RPMI7951 (cell line): ENCODE measurements around the gene GRID2. TPM values are rescaled to one million over a fixed set of nuclear protein-coding genes. Genes with fewer than 3 reads are reported as not detected.

Source experiments
- DNase-seq: peaks from one replicate; pipeline ENCODE4 v3.0.0-alpha.2; 2012; ENCODE audit warnings: low read depth
- total RNA-seq: library from RNA; depleted of rRNA; stranded (reverse); fragments of >200 nt; shearing (Covaris generic); gene quantifications from 2 replicates; pipeline ENCODE4 v1.2.3, GENCODE V29; 2014

Gene GRID2
- total RNA-seq, 1 experiment from 2014 or later = 0.12 TPM

GRCh38 chr4:93501946-93502345, 1198.2 kb downstream of the GRID2 start:
- no peak for DNase-seq

GRCh38 chr4:93502991-93503390, 1199.2 kb downstream of the GRID2 start:
- DNase-seq = no peak

- no peak for DNase-seq
These were observed 1210.1 kb downstream of the GRID2 start for GRCh38 chr4:93513851-93514250.

- DNase-seq = no peak
These were observed 1211.4 kb downstream of the GRID2 start for GRCh38 chr4:93515208-93515607.

GRCh38 chr4:93529692-93530372, 1226.1 kb downstream of the GRID2 start:
- DNase-seq = no peak

- DNase-seq = no peak
These were observed 1228.5 kb downstream of the GRID2 start for GRCh38 chr4:93532234-93532633.

GRCh38 chr4:93540562-93540961, 1236.8 kb downstream of the GRID2 start:
- DNase-seq = no peak

GRCh38 chr4:93561842-93562241, 1258.1 kb downstream of the GRID2 start:
- DNase-seq = no peak

GRCh38 chr4:93568758-93569157, 1265.0 kb downstream of the GRID2 start:
- no peak for DNase-seq

- DNase-seq = no peak
These were observed 1269.5 kb downstream of the GRID2 start for GRCh38 chr4:93573285-93573684.

GRCh38 chr4:93578942-93579341, 1275.2 kb downstream of the GRID2 start:
- DNase-seq = no peak

- no peak for DNase-seq
These were observed 1301.4 kb downstream of the GRID2 start for GRCh38 chr4:93605163-93605562.

- DNase-seq = no peak
These were observed 1313.8 kb downstream of the GRID2 start for GRCh38 chr4:93617606-93618005.

- DNase-seq = no peak
These were observed 1330.0 kb downstream of the GRID2 start for GRCh38 chr4:93633721-93634120.

- no peak for DNase-seq
These were observed 1332.2 kb downstream of the GRID2 start for GRCh38 chr4:93635943-93636342.

GRCh38 chr4:93645120-93645519, 1341.4 kb downstream of the GRID2 start:
- DNase-seq = no peak

GRCh38 chr4:93646233-93646930, 1342.6 kb downstream of the GRID2 start:
- no peak for DNase-seq

- DNase-seq = no peak
These were observed 1344.5 kb downstream of the GRID2 start for GRCh38 chr4:93648258-93648657.

- DNase-seq = no peak
These were observed 1346.1 kb downstream of the GRID2 start for GRCh38 chr4:93649828-93650227.

GRCh38 chr4:93654211-93654610, 1350.4 kb downstream of the GRID2 start:
- no peak for DNase-seq

GRCh38 chr4:93657527-93657926, 1353.8 kb downstream of the GRID2 start:
- no peak for DNase-seq

GRCh38 chr4:93658443-93658842, 1354.7 kb downstream of the GRID2 start:
- DNase-seq = no peak

- DNase-seq = no peak
These were observed 1355.9 kb downstream of the GRID2 start for GRCh38 chr4:93659629-93660028.

GRCh38 chr4:93660036-93660435, 1356.3 kb downstream of the GRID2 start:
- DNase-seq = no peak
